B cell (primary cell): Measurements from ENCODE around the gene MYO1B. TPM values are rescaled to one million over a fixed set of nuclear protein-coding genes. Genes with fewer than 3 reads are reported as not detected.

Source experiments
- ATAC-seq: fragments of 200-7000 bp; cut with Tn5 transposase; one replicate; pipeline ENCODE4 v1.10.0; 2021; ENCODE audit warnings: low read depth, mild to moderate bottlenecking, moderate number of reproducible peaks, moderate library complexity
- CTCF ChIA-PET: fragments of 350-600 bp; sonication (Branson Sonifier 250); formaldehyde crosslinking; loops from one replicate; lab custom pipeline; 2021; ENCODE audit warnings: antibody characterized with exemption, inconsistent platforms; lab: Charles Lee
- POLR2A ChIA-PET: fragments of 350-600 bp; sonication (Branson Sonifier 250); formaldehyde crosslinking; loops from one replicate; lab custom pipeline; 2021; ENCODE audit warnings: antibody characterized with exemption; lab: Charles Lee
- DNase-seq: peaks from one replicate; pipeline ENCODE4 v3.0.0; 2013
- H2AFZ ChIP-seq: 2 replicates; pipeline ENCODE4 v1.6.1; 2012; ENCODE audit warnings: mild to moderate bottlenecking, low read depth, low read length; ENCODE audit not compliant: insufficient read depth, poor library complexity, severe bottlenecking
- H3K27ac ChIP-seq, 2 donors: 1 replicate in 1 of 2; 2 replicates in 1 of 2; pipeline ENCODE4 v1.5.1; 2012 to 2013; ENCODE audit warnings: low read length in 2 of 2, mild to moderate bottlenecking in 2 of 2, moderate library complexity in 1 of 2
- H3K27me3 ChIP-seq, 4 experiments: fragments of 200-600 bp in 1 of 4; sonication (generic) in 1 of 4; replicated peaks in 1 of 4; 1 replicate in 2 of 4; 2 replicates in 2 of 4; pipeline versions ENCODE4 v1.6.1 to v1.7.0; 2013 to 2016; ENCODE audit warnings: low read length in 3 of 4, mild to moderate bottlenecking in 2 of 4, mixed read lengths in 1 of 4, moderate library complexity in 1 of 4; ENCODE audit not compliant: insufficient read depth in 4 of 4, control insufficient read depth in 3 of 4; ENCODE audit errors: control extremely low read depth in 1 of 4
- H3K36me3 ChIP-seq, 2 experiments: replicated peaks in 1 of 2; 1 replicate in 1 of 2; 2 replicates in 1 of 2; pipeline versions ENCODE4 v1.6.1 to v1.7.1; 2013; ENCODE audit warnings: low read length in 1 of 2; ENCODE audit not compliant: insufficient read depth in 2 of 2, control insufficient read depth in 1 of 2; ENCODE audit errors: control extremely low read depth in 1 of 2, extremely low read depth in 1 of 2
- H3K4me1 ChIP-seq, 2 donors: fragments of 200-600 bp in 1 of 2; sonication (generic) in 1 of 2; 1 replicate in 1 of 2; 2 replicates in 1 of 2; pipeline versions ENCODE4 v1.5.1 to v1.6.1; 2013 to 2017; ENCODE audit warnings: low read length in 2 of 2; ENCODE audit not compliant: control insufficient read depth in 2 of 2, insufficient read depth in 2 of 2
- H3K4me2 ChIP-seq: replicated peaks from 2 replicates; pipeline ENCODE3; 2012; ENCODE audit warnings: mild to moderate bottlenecking, low read depth, low read length; ENCODE audit not compliant: poor library complexity, severe bottlenecking
- H3K4me3 ChIP-seq, 5 experiments: fragments of 200-600 bp in 1 of 5; sonication (generic) in 1 of 5; 1 replicate in 3 of 5; 2 replicates in 2 of 5; pipeline versions ENCODE4 v1.5.1 to v1.7.0; 2011 to 2016; ENCODE audit warnings: low read length in 4 of 5, mild to moderate bottlenecking in 4 of 5, low read depth in 2 of 5, control low read depth in 1 of 5, moderate library complexity in 1 of 5; ENCODE audit not compliant: insufficient read depth in 1 of 5; ENCODE audit errors: control extremely low read depth in 1 of 5, extremely low read depth in 1 of 5
- H3K79me2 ChIP-seq: fragments of 200-600 bp; sonication (generic); one replicate; pipeline ENCODE4 v1.6.0; 2016; ENCODE audit warnings: low read length; ENCODE audit not compliant: control insufficient read depth, insufficient read depth
- H3K9ac ChIP-seq: fragments of 200-600 bp; sonication (generic); 2 replicates; pipeline ENCODE4 v1.6.1; 2017; ENCODE audit warnings: mild to moderate bottlenecking, low read length, moderate library complexity
- H3K9me3 ChIP-seq, 3 donors: one replicate each; pipeline versions ENCODE4 v1.6.1 to v1.7.1; 2013; ENCODE audit warnings: low read length in 2 of 3; ENCODE audit not compliant: control insufficient read depth in 2 of 3, insufficient read depth in 1 of 3; ENCODE audit errors: control extremely low read depth in 1 of 3
- H4K20me1 ChIP-seq: 2 replicates; pipeline ENCODE4 v1.6.0; 2012; ENCODE audit warnings: mild to moderate bottlenecking, low read length; ENCODE audit not compliant: insufficient read depth, control insufficient read depth, poor library complexity, severe bottlenecking
- H3K27ac Mint-ChIP-seq: one replicate; pipeline ENCODE4 v1.8.0; 2021; ENCODE audit warnings: mixed read lengths
- H3K27me3 Mint-ChIP-seq: one replicate; pipeline ENCODE4 v1.8.0; 2021; ENCODE audit warnings: mixed read lengths
- H3K4me1 Mint-ChIP-seq: one replicate; pipeline ENCODE4 v1.8.0; 2021; ENCODE audit warnings: mixed read lengths
- H3K4me3 Mint-ChIP-seq: one replicate; pipeline ENCODE4 v1.8.0; 2021; ENCODE audit warnings: mixed read lengths
- H3K9me3 Mint-ChIP-seq: one replicate; pipeline ENCODE4 v1.8.0; 2022; ENCODE audit warnings: mixed read lengths; ENCODE audit not compliant: insufficient read depth
- CTCF ChIP-seq: fragments of 200-600 bp; IDR thresholded peaks from one replicate; pipeline ENCODE4 v1.8.0; 2022; ENCODE audit warnings: antibody characterized with exemption, mild to moderate bottlenecking
- EZH2 ChIP-seq: IDR thresholded peaks from 2 replicates; pipeline ENCODE4 v1.6.1; 2012; ENCODE audit warnings: borderline replicate concordance, low read depth, mild to moderate bottlenecking, moderate library complexity, low read length; ENCODE audit not compliant: insufficient read depth, poor library complexity, severe bottlenecking
- WGBS: methylation state at CpG from one replicate; pipeline ENCODE4 v1.1.5; 2013; ENCODE audit warnings: missing lambda C conversion rate; ENCODE audit not compliant: insufficient coverage; 5-methylcytosine and 5-hydroxymethylcytosine counted together
- intact Hi-C: fragments of 100-400 bp; cut with micrococcal nuclease; formaldehyde crosslinking; loops from one replicate; pipeline ENCODE4 v1.10.0; 2022
- polyA plus RNA-seq: library from polyadenylated mRNA; depleted of rRNA; stranded (reverse); fragments of >200 nt; gene quantifications from 2 replicates; pipeline ENCODE4 v1.2.3, GENCODE V29; 2012
- total RNA-seq, 2 donors: library from RNA; stranded (reverse); fragments of 120-200 nt in 1 of 2; gene quantifications; 1 replicate in 1 of 2; 2 replicates in 1 of 2; pipeline versions ENCODE4 v1.2.3 to v1.2.4, GENCODE V29; 2013 to 2022

MYO1B gene
- total and polyA plus RNA-seq, 2 donors (not counting 1 experiment from before 2014, with no cell fraction given): 0.67 to 4.4 TPM

- H3K4me2 ChIP-seq: no peak overlapping the region
- peaks cover 0 to 4% of the 10 kb centered on the region in 2 donors for H3K4me1 ChIP-seq
- Mint-ChIP-seq H3K27ac (no peak overlapping the region), H3K4me3 (no peak overlapping the region), H3K27me3 (no peaks in the 10 kb centered on the region), H3K4me1 (peaks cover 8% of the 10 kb centered on the region), H3K9me3 (peaks cover 3% of the 10 kb centered on the region)
- DNase-seq (no peak), ATAC-seq (no peak)
- intact Hi-C loops: no loop called here
- H3K79me2 ChIP-seq: no peaks in the 10 kb centered on the region
- no peak overlapping the region for H3K4me3 ChIP-seq
- H2AFZ ChIP-seq: no peak overlapping the region
- no peak overlapping the region for H3K9ac ChIP-seq
- H3K36me3 ChIP-seq: no peaks in the 10 kb centered on the region
- H3K9me3 ChIP-seq: no peaks in the 10 kb centered on the region
- POLR2A ChIA-PET: no interaction called here
- H3K27me3 ChIP-seq: no peaks in the 10 kb centered on the region
- no peak overlapping the region for H3K27ac ChIP-seq
- TF ChIP-seq EZH2: no peak
- TF ChIP-seq CTCF: no peak
- CTCF ChIA-PET: no interaction called here
- no CpG with 5 or more reads among the region's 2 CpGs for whole genome bisulfite sequencing
- H4K20me1 ChIP-seq: no peaks in the 10 kb centered on the region
Observed at GRCh38 chr2:191226196-191226595, 19.0 kb upstream of the MYO1B start.

- ATAC-seq: no peak
- POLR2A ChIA-PET: no interaction called here
- CTCF ChIA-PET: no interaction called here
- H3K4me1 ChIP-seq: no peaks in the 10 kb centered on the region
- no peak overlapping the region for H3K4me3 ChIP-seq
- H3K9ac ChIP-seq: no peak overlapping the region
- H3K9me3 Mint-ChIP-seq: no peaks in the 10 kb centered on the region
- no peaks in the 10 kb centered on the region for H3K4me1 Mint-ChIP-seq
- no peaks in the 10 kb centered on the region for H3K79me2 ChIP-seq
- no peaks in the 10 kb centered on the region for H3K27me3 Mint-ChIP-seq
- TF ChIP-seq EZH2: no peak
- TF ChIP-seq CTCF: no peak
- H3K4me2 ChIP-seq: no peak overlapping the region
- H3K27ac Mint-ChIP-seq: no peak overlapping the region
- H4K20me1 ChIP-seq: no peaks in the 10 kb centered on the region
- H3K27me3 ChIP-seq: no peaks in the 10 kb centered on the region
- H3K9me3 ChIP-seq: no peaks in the 10 kb centered on the region
- no peak overlapping the region for H3K4me3 Mint-ChIP-seq
- DNase-seq: no peak
- no CpG with 5 or more reads among the region's 2 CpGs for WGBS
- intact Hi-C loops: no loop called here
- no peak overlapping the region for H2AFZ ChIP-seq
- H3K27ac ChIP-seq: no peak overlapping the region
- no peaks in the 10 kb centered on the region for H3K36me3 ChIP-seq
Observed at GRCh38 chr2:191228333-191228732, 16.9 kb upstream of the MYO1B start.
